ENCODE results near the gene CRACR2B.

GRCh38 chr11:837189-837989 is 9.7 kb downstream of the CRACR2B start:
- no peak for TF ChIP-seq CTCF (IDR thresholded peaks at IDR 0.05; ENCODE audit: insufficient read depth, low read length, poor library complexity, severe bottlenecking)
- no peak for TF ChIP-seq EZH2phosphoT487 (conservative IDR thresholded peaks at IDR 0.05; ENCODE audit: low read length)
